ENCODE measurements around the gene CRLF2. TPM values are rescaled to one million over a fixed set of nuclear protein-coding genes. Genes with fewer than 3 reads are reported as not detected.
"Not testable (repeated sequence)": the region's sequence is repeated elsewhere in the genome, so short reads cannot be mapped to it uniquely, and the experiment has no call there.

Gene CRLF2
- polyA plus RNA-seq, 3 donors: 0.11 to 0.17 TPM; not detected in 1

DNA sequence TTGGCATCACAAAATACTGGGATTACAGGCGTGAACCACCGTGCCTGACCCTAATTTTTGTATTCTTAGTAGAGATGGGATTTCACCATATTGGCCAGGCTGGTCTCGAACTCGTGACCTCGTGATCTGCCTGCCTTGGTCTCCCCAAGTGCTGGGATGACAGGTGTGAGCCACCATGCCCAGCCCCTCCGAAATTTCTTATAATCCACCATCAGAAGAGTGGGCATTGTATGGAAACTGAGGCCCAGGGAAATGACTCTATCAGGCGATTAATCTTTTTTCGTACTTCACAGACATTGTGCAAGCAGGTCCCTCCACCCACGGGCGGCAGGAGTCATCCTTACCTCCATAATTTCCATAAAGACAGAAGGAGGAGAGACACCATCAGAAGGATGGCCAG lies 16.0 kb downstream of the CRLF2 start:
- Histone ChIP-seq H3K9ac (ENCODE audit: insufficient read depth, low read length, poor library complexity, severe bottlenecking) (no peak overlapping the region), H3K9me3 (replicated peaks in 1 of 2; ENCODE audit: control insufficient read depth in 1 of 2, insufficient read depth in 1 of 2, low read length in 2 of 2) (no peaks in the 10 kb centered on the region), H3K27me3 (ENCODE audit: control insufficient read depth in 2 of 2, insufficient read depth in 2 of 2, low read length in 2 of 2) (no peaks in the 10 kb centered on the region), H3K4me1 (ENCODE audit: control insufficient read depth in 1 of 2, insufficient read depth in 2 of 2, low read length in 2 of 2) (no peaks in the 10 kb centered on the region), H3K4me2 (replicated peaks; ENCODE audit: extremely low read depth, low read length, poor library complexity, severe bottlenecking) (no peak overlapping the region), H3K4me3 (replicated peaks in 1 of 3; ENCODE audit: low read depth in 2 of 3, low read length in 3 of 3) (no peak overlapping the region), H3K79me2 (ENCODE audit: insufficient read depth, low read length) (no peaks in the 10 kb centered on the region), H4K20me1 (ENCODE audit: insufficient read depth, low read length) (no peaks in the 10 kb centered on the region), H2AFZ (ENCODE audit: insufficient read depth, low read depth, low read length, poor library complexity, severe bottlenecking) (no peak overlapping the region), H3K36me3 (replicated peaks in 1 of 2; ENCODE audit: control insufficient read depth in 1 of 2, insufficient read depth in 2 of 2, low read length in 2 of 2) (no peaks in the 10 kb centered on the region), H3K27ac (ENCODE audit: low read depth in 1 of 2, low read length in 2 of 2) (no peak overlapping the region)
- 100% methylated on average over 4 of the region's 10 CpGs for WGBS (ENCODE audit: insufficient coverage)
- Mint-ChIP-seq H3K27ac (peak overlapping the region in 1 of 7 donors; percentile 24), H3K36me3 (no peaks in the 10 kb centered on the region), H3K9me3 (peaks cover 0 to 4% (median 0%) of the 10 kb centered on the region in 7 donors), H3K4me3 (no peak overlapping the region), H3K4me1 (no peaks in the 10 kb centered on the region), H3K27me3 (ENCODE audit: low read depth in 3 of 3) (peaks cover 0 to 8% (median 4%) of the 10 kb centered on the region in 3 donors)
- no peak for DNase-seq
- TF ChIP-seq, protein P1, sequence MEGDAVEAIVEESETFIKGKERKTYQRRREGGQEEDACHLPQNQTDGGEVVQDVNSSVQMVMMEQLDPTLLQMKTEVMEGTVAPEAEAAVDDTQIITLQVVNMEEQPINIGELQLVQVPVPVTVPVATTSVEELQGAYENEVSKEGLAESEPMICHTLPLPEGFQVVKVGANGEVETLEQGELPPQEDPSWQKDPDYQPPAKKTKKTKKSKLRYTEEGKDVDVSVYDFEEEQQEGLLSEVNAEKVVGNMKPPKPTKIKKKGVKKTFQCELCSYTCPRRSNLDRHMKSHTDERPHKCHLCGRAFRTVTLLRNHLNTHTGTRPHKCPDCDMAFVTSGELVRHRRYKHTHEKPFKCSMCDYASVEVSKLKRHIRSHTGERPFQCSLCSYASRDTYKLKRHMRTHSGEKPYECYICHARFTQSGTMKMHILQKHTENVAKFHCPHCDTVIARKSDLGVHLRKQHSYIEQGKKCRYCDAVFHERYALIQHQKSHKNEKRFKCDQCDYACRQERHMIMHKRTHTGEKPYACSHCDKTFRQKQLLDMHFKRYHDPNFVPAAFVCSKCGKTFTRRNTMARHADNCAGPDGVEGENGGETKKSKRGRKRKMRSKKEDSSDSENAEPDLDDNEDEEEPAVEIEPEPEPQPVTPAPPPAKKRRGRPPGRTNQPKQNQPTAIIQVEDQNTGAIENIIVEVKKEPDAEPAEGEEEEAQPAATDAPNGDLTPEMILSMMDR (IDR thresholded peaks at IDR 0.05): no peak
- intact Hi-C loops (cut with micrococcal nuclease): no loop called here

DNA sequence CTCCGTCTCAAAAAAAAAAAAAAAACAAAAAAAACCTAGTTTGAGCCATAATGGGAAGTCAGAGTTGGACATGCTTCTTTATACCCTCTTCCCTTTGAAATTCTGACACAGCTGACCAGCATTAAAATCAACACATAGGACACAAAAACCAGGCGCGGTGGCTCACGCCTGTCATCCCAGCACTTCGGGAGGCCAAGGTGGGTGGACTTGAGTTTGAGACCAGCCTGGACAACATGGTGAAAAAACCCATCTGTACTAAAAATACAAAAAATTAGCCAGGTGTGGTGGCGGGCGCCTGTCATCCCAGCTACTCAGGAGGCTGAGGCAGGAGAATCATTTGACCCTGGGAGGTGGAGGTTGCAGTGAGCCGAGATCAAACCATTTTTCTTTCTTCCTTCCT lies 20.3 kb downstream of the CRLF2 start:
- intact Hi-C loops (cut with micrococcal nuclease); H3K27me3 ChIP-seq (ENCODE audit: control insufficient read depth in 2 of 2, insufficient read depth in 2 of 2, low read length in 2 of 2); H3K36me3 ChIP-seq (replicated peaks in 1 of 2; ENCODE audit: control insufficient read depth in 1 of 2, insufficient read depth in 2 of 2, low read length in 2 of 2); H3K79me2 ChIP-seq (ENCODE audit: insufficient read depth, low read length); H3K4me1 ChIP-seq (ENCODE audit: control insufficient read depth in 1 of 2, insufficient read depth in 2 of 2, low read length in 2 of 2); H3K4me2 ChIP-seq (replicated peaks; ENCODE audit: extremely low read depth, low read length, poor library complexity, severe bottlenecking); H3K4me3 Mint-ChIP-seq; H3K27ac Mint-ChIP-seq; H3K9me3 ChIP-seq (replicated peaks in 1 of 2; ENCODE audit: control insufficient read depth in 1 of 2, insufficient read depth in 1 of 2, low read length in 2 of 2); H4K20me1 ChIP-seq (ENCODE audit: insufficient read depth, low read length); H3K9me3 Mint-ChIP-seq; H3K27me3 Mint-ChIP-seq (ENCODE audit: low read depth in 3 of 3); H3K4me1 Mint-ChIP-seq; H3K27ac ChIP-seq (ENCODE audit: low read depth in 1 of 2, low read length in 2 of 2); H2AFZ ChIP-seq (ENCODE audit: insufficient read depth, low read depth, low read length, poor library complexity, severe bottlenecking); H3K4me3 ChIP-seq (replicated peaks in 1 of 3; ENCODE audit: low read depth in 2 of 3, low read length in 3 of 3); H3K36me3 Mint-ChIP-seq; DNase-seq; H3K9ac ChIP-seq (ENCODE audit: insufficient read depth, low read length, poor library complexity, severe bottlenecking): not testable (repeated sequence)
- 0% methylated on average over 1 of the region's 8 CpGs for WGBS (ENCODE audit: insufficient coverage)
